Measurements from ENCODE around the gene SERPINB6. TPM values are rescaled to one million over a fixed set of nuclear protein-coding genes. Genes with fewer than 3 reads are reported as not detected.
"Not testable (repeated sequence)": the region's sequence is repeated elsewhere in the genome, so short reads cannot be mapped to it uniquely, and the experiment has no call there.

SERPINB6 gene
- total RNA-seq, 1 experiment from 2014 or later: 177 TPM

DNA sequence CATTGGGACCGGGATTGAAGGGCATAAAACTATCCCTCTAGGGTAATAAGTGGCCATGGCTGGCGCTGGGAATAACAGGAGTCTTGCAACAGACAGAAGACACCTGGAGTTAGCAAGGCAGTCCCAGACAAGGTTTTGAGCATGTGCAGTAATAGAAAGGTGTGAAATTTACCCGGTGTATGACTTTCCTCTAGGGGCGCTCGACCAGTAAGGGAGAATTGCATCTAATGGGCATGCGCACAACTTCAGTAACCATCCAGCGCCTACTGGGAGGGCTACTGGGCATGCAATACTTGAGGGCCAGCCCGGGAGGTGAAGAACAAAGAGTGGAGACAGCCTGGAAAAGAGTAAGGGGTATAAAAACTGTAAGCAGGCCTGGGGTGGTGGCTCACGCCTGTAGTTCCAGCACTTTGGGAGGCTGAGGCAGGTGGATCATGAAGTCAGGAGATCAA lies 32.7 kb downstream of the SERPINB6 start:
- no peak for DNase-seq (ENCODE audit: low read depth)

DNA sequence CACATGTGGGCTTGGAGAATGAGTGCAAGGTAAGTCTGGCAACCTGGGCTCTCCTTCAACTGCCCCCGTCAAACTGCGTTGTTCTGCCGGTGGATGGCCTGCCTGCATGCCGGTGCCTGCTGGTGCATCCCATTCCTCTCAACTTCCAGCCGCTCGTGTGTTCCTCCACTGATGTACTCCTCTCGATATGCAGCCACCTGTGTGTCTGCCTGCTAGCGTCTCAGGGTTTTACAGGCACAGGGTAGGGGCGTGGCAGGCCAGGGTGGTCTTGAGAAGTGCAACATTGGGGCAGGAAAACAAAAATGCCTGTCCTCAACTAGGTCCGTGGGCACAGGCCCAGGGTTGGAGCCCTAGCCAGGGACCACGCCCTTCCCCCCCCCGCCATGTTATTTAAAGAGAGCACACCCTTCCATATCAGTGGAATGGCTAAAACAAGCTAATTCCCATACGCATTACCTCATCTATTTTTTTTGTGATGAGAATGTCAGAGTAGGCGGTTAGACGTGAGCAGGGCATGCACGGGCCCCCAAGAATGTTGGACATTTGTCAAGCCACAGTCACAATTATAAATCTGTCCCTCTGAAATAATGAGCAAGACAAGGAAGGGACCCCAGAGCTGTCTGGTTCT lies 33.2 kb downstream of the SERPINB6 start:
- DNase-seq (ENCODE audit: low read depth): no peak

DNA sequence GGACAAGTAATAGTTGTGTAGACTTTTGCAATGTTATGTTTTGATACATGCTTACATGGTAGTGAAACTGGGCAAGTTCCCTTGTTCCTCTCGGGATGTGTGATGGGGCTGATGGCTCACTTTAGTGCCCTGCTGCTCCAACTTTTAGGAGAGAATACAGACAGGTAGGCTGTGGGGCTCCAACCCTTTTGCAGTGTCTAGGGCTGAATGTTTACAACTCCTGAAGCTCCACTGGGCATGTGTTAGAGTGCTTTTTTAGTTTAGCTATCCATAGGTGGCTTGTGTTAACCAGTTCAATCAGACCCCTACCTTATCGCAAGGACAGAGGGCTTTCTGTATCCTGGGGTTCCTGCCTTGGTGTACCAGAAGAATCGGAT lies 33.8 kb downstream of the SERPINB6 start:
- DNase-seq (ENCODE audit: low read depth): no peak

DNA sequence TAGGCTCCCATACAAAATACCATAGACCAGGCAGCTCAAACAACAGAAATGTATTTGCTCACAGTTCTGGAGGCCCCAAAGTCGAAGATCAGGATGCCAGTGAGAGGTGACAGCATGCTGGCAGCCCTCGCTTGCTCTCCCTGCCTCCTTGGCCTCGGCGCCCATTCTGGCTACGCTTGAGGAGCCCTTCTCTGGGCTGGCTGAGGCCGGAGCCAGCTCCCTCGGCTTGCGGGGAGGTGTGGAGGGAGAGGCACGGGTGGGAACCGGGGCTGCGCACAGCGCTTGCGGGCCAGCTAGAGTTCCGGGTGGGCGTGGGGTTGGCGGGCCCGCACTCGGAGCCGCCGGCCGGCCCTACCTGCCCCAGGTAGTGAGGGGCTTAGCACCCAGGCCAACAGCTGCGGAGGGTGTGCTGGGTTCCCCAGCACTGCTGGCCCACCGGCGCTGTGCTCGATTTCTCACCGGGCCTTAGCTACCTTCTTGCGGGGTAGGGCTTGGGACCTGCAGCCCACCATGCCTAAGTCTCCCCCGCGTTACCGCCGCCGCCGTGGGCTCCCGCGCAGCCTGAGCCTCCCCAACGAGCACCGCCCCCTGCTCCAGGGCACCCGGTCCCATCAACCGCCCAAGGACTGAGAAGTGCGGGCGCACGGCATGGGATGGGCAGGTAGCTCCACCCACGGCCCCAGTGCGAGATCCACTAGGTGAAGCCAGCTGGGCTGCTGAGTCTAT lies 35.6 kb downstream of the SERPINB6 start:
- no peak for DNase-seq (ENCODE audit: low read depth)

DNA sequence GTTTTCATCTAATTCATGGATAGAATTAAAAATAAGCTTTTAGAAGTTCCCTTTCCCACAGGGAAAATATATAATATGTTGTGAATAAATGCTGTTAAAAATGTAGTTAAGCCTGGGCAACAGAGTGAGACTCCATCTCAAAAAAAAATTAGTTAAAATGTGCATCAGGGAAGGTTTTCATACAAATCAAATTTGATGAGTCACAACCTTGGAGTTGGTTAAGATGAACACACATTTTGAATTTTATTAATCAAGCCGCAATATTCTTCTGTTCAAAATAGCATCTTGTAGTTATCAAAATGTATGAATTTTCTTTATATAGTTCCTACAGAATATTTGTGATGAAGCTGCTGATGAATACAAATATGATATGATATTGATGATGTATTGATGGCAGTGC lies 37.3 kb downstream of the SERPINB6 start:
- no peak for DNase-seq (ENCODE audit: low read depth)

DNA sequence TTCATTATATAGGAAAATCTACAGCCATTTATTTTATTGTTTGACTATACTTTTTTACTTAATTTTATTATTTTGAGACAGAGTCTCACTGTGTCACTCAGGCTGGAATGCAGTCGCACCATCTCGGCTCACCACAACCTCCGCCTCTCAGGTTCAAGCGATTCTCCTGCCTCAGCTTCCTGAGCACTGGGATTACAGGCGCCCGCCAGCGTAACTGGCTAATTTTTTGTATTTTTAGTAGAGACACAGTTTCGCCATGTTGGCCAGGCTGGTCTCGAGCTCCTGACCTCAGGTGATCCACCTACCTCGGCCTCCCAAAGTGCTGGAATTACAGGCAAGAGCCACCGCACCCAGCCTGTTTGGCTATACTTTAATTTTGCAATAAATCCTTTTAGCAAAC lies 38.5 kb downstream of the SERPINB6 start:
- not testable (repeated sequence) for DNase-seq (ENCODE audit: low read depth)

DNA sequence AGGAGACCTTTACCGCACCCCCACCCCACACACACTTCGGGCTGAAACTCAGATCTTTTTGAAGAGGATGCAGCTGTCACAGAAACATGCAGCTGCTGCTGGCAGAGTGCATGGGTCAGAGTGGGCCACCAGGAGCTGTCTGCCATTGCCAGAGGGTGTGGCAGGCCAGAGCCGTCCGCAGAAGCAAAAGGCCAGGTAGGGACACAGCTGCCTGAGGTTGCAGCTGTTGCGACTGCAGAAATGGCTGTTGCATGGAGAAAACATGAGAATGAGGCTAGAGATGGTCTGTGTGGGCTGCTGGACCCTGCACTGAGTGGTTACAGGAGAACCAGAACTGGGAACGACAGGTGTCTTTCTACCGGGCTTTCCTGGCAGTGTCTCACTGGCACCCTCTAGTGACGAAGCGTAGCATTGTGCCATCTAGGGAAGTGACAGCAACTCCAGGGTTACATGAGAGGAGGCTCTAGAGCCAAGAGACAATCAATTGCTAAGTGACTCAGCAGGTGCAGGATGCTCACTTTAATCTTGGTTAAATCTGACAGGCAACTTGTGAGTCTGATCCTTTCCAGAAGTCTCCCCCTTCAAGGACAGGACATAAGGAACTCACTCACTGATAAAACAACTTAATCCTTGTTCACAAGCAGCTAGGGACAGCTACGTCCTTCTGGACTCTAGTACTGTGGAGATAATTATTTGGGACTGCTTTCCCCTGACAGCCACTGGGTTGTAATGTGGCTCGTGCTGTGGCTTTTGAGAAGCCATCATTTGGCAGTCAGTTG lies 39.2 kb downstream of the SERPINB6 start:
- DNase-seq (ENCODE audit: low read depth): peak; percentile 84

DNA sequence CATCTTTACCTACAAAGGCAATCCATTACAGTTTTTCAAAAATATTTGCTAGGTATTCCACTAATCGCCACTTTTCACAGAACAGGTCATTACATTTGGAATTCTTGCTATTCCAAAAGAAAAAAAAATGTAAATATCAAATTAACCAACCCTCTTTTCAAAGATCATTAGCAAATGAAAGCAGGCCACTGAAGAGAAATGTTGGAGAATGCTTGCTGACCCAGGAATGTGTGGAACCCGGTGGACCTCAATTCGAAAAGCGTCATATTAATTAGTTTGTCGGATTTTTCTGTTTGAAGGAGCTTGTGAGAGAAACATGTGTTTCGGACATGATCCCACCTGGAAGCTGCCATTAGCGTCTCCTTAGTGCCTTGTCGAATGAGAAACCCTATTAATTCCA lies 40.3 kb downstream of the SERPINB6 start:
- DNase-seq (ENCODE audit: low read depth): no peak

DNA sequence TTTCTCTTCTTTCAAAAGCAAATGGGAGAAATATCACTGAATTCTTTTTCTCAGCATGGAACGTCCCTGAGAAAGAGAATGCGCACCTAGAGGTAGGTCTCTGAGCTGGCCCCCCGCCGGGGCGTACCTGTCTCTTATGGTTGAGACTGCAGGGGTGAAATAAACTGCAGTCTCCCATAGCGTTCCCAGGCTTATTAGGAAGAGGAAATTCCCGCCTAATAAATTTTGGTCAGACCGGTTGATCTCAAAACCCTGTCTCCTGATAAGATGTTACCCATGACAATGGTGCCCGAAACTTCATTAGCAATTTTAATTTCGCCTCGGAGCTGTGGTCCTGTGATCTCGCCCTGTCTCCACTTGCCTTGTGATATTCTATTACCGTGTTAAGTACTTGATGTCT lies 43.4 kb downstream of the SERPINB6 start:
- not testable (repeated sequence) for DNase-seq (ENCODE audit: low read depth)

DNA sequence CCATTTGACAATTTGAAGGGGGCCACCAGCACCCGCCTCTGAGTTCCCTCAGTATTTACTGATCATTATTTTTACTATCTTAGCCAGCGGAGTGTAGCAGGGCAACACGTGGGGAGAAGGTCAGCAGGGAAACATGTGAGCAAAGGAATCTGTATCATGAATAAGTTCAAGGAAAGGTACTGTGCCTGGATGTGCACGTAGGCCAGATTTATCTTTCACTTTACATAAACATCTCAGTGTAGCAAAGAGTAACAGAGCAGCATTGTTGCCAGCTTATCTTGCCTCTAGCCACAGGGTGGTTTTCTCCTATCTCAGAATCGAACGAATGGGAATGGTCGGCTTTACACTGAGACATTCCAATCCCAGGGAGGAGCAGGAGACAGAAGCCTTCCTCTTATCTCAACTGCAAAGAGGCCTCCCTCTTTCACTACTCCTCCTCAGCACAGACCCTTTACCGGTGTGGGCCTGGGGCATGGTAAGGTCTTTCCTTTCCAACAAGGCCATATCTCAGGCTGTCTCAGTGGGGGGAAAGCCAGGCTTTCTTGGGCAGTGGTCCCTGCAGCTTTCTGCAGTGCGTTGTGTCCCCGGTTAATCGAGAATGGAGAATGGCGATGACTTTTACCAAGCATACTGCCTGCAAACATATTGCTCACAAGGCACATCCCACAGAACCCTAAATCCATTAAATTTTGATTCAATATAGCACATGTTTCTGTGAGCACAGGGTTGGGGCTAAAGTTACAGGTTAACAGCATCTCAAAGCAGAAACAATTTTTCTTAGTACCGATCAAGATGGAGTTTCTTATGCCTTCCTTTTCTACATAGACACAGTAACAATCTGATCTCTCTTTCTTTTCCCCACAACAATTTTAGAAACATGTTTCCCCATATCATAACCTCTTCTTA lies 45.3 kb downstream of the SERPINB6 start:
- peak; percentile 19 for DNase-seq (ENCODE audit: low read depth)

DNA sequence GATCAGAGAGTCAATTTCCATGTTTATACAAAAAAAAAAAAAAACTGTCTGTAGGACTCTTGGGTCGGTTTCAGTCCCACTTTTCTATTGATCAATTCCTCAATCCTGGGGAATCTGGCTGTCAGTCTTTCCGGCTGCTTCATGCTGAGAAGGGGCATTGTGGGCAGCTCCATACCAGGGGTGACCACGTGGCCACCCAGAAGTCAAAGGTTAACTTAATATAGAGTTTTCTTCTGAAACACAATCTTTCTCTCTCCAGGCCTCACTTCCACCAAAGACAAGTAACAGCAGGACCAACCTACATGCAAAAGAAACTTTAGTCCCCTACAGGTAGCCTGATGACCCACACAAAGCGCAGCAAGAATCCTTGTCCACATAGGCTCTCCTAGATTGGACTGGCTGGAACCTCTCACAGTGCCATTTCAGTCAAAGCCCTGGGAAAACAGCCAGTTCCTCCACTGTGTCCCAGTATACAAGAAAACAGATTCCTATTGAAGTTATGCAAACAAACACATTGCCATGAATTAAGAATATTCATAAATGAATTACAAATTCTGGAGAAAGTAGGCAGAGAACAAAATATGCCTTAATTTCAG lies 49.7 kb downstream of the SERPINB6 start:
- DNase-seq (ENCODE audit: low read depth): no peak

DNA sequence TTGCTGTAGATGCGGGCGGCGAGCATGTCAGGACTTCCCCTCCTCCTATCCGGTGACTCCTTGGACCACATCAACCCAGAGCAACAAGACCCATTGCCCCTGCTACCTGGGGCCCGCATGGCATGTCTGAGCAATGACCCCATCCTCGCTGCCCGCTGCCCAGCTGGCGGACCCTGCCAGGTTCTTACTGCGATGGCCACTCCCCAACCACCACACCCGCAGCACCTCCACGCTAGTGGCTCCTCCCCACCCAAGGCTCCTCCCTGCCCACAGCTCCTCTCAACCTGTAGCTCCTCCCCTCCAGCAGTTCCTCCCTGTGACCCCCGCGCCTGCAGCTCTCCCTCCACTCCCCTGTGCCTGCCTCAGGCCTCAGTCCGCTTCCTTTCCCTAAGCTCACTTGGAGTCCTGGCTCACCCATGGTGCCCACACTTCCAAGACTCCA lies 50.7 kb downstream of the SERPINB6 start:
- no peak for DNase-seq (ENCODE audit: low read depth)

DNA sequence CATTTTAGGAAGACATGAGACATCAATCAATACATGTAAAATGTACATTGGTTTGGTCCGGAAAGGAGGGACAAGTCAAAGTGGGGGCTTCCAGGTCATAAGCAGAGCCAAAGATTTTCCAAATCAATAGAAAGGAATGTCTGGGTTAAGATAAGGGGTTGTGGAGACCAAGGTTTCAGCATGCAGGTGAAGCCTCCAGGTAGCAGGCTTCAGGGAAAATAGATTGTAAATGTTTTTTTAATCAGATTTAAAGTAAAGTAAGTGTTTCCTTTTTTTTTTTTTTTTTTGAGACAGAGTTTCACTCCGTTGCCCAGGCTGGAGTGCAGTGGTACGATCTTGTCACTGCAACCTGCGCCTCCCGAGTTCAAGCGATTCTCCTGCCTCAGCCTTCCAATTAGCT lies 51.5 kb downstream of the SERPINB6 start:
- no peak for DNase-seq (ENCODE audit: low read depth)

DNA sequence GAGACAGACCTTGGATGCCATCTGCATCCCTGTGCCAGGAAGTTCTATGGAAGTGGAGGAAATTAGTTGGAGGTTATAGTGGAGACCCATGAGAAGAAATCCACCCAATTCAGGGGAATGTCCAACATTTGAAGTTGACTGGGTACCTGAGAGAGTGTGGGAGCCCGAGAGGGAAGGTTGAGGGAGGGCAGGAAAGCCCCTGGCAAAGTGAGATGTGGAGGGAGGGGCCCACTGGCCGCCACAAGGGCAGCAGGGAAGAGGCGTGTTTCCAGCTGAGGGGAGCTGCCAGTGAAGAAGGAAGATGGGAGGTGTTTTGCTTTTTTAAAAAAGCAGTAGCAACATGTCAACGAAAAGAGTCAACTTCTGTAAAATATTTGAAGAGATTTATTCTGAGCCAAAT lies 52.0 kb downstream of the SERPINB6 start:
- no peak for DNase-seq (ENCODE audit: low read depth)

DNA sequence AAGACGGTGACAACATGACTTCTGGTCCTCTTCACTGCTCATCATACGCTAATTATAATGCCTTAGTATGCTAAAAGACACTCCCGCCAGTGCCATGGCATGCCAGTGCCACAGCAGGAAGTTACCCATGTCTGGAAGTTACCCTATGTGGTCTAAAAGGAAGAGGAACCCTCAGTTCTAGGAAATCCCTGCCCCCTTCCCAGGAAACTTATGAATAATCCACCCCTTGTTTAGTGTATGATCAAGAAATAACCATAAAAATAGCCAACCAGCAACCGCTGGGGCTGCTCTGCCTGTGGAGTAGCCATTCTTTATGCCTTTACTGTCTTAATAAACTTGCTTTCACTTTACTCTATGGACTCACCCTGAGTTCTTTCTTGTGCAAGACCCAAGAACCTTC lies 52.4 kb downstream of the SERPINB6 start:
- DNase-seq (ENCODE audit: low read depth): no peak

DNA sequence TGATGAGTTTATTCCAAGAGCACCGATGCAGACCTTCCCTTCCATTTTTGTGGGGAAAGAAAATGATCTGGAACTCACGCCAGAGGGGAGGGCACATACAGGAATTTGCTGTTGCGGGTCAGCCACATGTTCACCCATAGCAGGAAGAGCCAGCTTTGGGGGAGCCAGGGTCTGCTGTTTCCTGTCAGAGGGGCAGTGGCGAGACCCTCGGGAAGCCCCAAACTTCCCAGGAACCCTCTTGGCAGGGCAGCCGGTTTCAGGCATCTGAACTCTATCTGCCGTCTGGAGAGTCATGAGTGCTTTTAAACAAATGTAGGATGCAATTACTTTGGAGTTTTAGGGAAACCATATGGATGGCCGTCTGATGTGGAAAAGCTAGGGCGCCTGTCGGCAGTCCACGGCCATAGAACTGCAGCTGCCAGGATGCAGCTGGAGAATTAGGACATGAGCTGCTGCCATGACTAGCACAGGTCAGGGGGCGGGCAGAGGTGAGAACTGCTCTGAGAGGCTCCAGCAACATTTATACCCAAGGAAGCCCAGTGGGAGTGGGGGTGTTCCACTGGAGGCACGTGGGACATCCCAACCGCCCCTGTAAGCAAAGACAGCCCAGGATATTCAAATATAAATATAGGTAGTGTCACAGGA lies 53.4 kb downstream of the SERPINB6 start:
- DNase-seq (ENCODE audit: low read depth): no peak

DNA sequence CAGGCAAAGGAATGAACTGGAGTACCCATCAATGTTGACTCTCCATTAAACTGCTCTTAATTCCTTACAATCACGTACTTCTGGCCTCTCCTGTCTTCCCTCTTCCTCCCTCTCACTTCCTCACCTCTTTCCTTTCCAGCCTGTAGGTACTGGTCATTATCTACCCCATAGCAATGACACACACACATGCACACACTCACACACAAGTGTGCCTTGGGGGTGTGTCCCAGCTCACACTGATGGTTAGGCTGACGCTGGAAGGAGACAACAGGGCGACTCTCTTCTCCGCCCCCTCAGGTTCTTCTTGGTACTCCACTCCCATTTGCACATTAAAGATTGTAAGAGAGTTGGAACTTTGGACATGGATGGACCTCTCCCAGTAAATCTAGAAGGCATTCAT lies 54.3 kb downstream of the SERPINB6 start:
- no peak for DNase-seq (ENCODE audit: low read depth)

DNA sequence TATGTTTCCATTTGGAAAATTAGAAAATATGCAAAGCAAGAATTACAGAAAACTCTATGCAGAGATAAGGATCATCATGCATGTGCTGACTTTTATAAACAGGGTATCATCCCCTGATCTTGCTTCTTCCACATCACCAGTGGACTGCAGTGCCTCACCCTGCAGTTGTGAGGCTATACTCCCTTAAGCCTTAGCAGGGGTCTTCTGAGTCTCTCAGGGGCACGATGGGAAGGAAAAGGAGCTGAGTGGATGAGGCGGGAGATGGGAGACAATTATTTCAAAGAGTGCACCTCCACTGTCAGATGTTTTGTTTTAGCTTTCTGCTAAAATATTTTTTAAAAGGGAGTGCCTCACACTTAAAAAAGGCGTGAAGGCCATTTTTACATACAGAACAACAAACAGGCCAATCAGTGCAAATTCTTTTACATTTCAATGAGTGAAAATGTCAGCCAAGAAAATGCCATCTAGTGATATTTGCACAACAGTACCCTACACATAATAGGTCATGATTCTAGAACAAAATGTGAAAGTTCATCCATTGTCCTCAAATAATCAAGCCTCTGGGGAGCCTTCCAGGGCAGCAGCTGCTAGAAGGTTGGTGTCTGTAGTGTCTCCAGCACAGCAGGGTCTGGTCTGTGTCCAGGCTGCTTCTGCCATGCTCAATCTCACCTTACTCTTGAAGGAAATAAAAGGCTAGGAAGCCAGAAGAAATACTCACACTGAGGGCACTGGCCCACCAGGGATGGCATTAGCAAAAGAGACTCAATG lies 55.0 kb downstream of the SERPINB6 start:
- DNase-seq (ENCODE audit: low read depth): no peak

DNA sequence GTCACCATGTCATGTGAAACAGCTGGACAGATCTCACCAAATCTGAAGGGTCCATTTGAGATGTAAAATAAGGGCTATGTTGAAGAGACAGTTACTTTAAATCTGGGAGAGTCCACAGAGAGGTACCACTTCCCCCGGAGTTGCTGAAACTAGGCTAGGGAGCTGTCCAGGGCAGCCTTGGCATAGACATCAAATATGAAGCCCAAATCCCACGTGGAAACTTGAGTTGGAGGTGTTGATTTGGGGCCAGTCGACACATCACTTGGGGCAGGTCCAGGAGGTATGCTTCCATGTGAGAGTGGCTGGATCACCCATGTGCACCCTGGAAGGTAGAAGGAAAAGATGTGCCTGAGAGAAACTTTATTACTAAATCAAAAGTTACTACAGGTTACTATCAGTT lies 56.2 kb downstream of the SERPINB6 start:
- no peak for DNase-seq (ENCODE audit: low read depth)

DNA sequence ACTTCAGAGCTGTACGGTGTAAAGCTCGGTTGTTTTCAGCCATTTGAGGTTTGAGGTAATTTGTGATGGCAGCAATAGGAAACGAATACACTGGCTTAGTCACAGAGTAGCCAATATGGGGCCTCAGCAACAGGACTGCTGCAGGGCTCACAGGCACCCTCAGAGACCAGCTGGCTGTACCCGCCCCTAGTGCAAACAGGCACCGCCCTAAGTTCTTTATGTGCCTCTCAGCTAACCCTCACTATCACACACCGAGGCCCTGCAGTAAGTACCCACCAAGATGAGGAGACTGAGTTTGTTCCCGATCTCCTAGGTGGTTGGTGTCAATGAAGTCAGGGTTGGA lies 57.1 kb downstream of the SERPINB6 start:
- DNase-seq (ENCODE audit: low read depth): no peak
